ENCODE data around the gene MTREX. TPM values are rescaled to one million over a fixed set of nuclear protein-coding genes. Genes with fewer than 3 reads are reported as not detected.

MTREX gene
- total RNA-seq, 2 experiments from 2014 or later, result 62.7 to 125 TPM

GRCh38 chr5:55319491-55319890 lies 11.7 kb downstream of the MTREX start:
- Histone ChIP-seq H3K36me3 (ENCODE audit: insufficient read depth, low read length) (peaks cover 71% of the 10 kb centered on the region), H3K4me3 (ENCODE audit: low read depth, low read length, poor library complexity, severe bottlenecking) (no peak overlapping the region), H3K79me2 (ENCODE audit: insufficient read depth, low read depth, low read length) (peaks cover 97% of the 10 kb centered on the region), H3K9me2 (ENCODE audit: insufficient read depth, low read length) (no peaks in the 10 kb centered on the region), H3K27ac (ENCODE audit: low read depth, low read length, poor library complexity, severe bottlenecking) (no peak overlapping the region), H3K4me1 (ENCODE audit: insufficient read depth, low read length, poor library complexity, severe bottlenecking) (no peaks in the 10 kb centered on the region), H2AFZ (ENCODE audit: low read length) (no peak overlapping the region), H3K4me2 (ENCODE audit: low read length) (no peak overlapping the region), H3K9me3 (ENCODE audit: low read length) (peaks cover 23% of the 10 kb centered on the region; the same call in 1 of the 2 replicates), H4K20me1 (ENCODE audit: insufficient read depth, low read length) (peaks cover 8% of the 10 kb centered on the region; the same call in 1 of the 2 replicates)
- CTCF ChIA-PET (ENCODE audit: unreplicated experiment), result no interaction called here
- intact Hi-C loops (cut with micrococcal nuclease; ENCODE audit: unreplicated experiment), result no loop called here
- POLR2A ChIA-PET, result interaction anchor here (0.5 to 0.7 kb wide), 3 partner anchors 13 to 672 kb away, joined by 3 read pairs; partner anchors contain the start of gene DHX29
- TF ChIP-seq CTCF (conservative IDR thresholded peaks at IDR 0.05; ENCODE audit: low read length) (no peak), EZH2phosphoT487 (IDR thresholded peaks at IDR 0.05; ENCODE audit: borderline replicate concordance, low read depth, low read length) (no peak)
- no TSS peak for BruUV-seq (replicated peaks)
- DNase-seq (ENCODE audit: low spot score), result no peak

DNA sequence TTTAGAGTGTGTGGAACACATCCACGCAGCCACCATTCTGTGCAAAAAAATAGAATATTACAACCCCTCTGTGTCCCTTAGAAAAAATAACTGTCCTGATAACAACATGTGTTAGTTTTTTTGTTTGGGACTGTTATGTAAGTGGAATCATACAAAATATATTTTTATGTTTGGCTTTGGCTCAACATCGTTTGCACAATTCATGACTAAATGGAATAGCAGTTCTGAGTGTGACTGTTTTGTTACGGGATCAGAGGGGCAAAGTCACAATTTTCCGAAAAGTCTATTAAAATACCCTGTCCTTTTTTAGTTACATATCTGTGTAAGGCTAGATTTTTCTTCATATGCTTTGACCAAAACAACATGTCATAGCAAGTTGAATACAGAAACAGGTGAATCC lies 12.8 kb downstream of the MTREX start:
- POLR2A ChIA-PET, result interaction anchor here (0.5 to 1.0 kb wide), 2 partner anchors 10 to 144 kb away, joined by 3 to 4 read pairs; no protein-coding TSS in a partner anchor
- no peak for DNase-seq (ENCODE audit: low spot score)
- H3K79me2 ChIP-seq (ENCODE audit: insufficient read depth, low read depth, low read length), result peaks cover 97% of the 10 kb centered on the region

More for the DNA sequence above, 12.8 kb downstream of the MTREX start:
- Histone ChIP-seq H3K27ac (ENCODE audit: low read depth, low read length, poor library complexity, severe bottlenecking) (no peak overlapping the region), H3K9me2 (ENCODE audit: insufficient read depth, low read length) (no peaks in the 10 kb centered on the region), H3K4me1 (ENCODE audit: insufficient read depth, low read length, poor library complexity, severe bottlenecking) (no peaks in the 10 kb centered on the region), H3K4me3 (ENCODE audit: low read depth, low read length, poor library complexity, severe bottlenecking) (no peak overlapping the region), H3K9me3 (ENCODE audit: low read length) (peaks cover 21% of the 10 kb centered on the region; the same call in 1 of the 2 replicates), H4K20me1 (ENCODE audit: insufficient read depth, low read length) (peaks cover 8% of the 10 kb centered on the region; the same call in 1 of the 2 replicates), H3K36me3 (ENCODE audit: insufficient read depth, low read length) (peaks cover 71% of the 10 kb centered on the region), H2AFZ (ENCODE audit: low read length) (no peak overlapping the region), H3K4me2 (ENCODE audit: low read length) (no peak overlapping the region)
- no peak for TF ChIP-seq EZH2phosphoT487 (IDR thresholded peaks at IDR 0.05; ENCODE audit: borderline replicate concordance, low read depth, low read length)
- TF ChIP-seq CTCF (conservative IDR thresholded peaks at IDR 0.05; ENCODE audit: low read length), result no peak
- intact Hi-C loops (cut with micrococcal nuclease; ENCODE audit: unreplicated experiment), result loop anchor here (10.0 kb wide), 1 partner anchor 214 kb away; the partner anchor contains the start of gene PLPP1
- CTCF ChIA-PET (ENCODE audit: unreplicated experiment), result no interaction called here
- BruUV-seq (replicated peaks), result no TSS peak
